ENCODE measurements around the gene FBXO2. TPM values are rescaled to one million over a fixed set of nuclear protein-coding genes. Genes with fewer than 3 reads are reported as not detected.

FBXO2 gene
- total and polyA plus RNA-seq, 8 donors = 25.3 to 75.6 (median 43.7) TPM

DNA sequence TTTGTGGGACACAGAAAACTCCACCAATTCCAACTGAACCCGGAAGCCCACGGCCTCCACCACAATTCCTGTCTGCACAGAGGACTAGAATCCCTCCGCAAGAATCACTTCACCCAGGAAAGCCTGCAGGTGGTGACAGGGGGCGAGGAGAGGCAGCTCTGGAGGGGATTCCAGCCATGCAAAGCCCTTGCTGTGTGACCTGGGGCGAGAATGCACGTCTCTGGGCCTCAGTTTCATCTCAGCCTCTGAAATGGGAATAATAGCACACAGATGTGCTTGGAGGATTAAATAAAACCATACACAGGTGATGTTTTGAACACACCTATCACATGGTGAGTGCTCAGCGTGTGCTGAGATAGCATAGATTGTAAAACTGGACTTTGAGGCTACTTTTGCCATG is 14.1 kb downstream of the FBXO2 start:
- no peaks in the 10 kb centered on the region for H3K9me3 ChIP-seq
- H3K36me3 ChIP-seq = no peaks in the 10 kb centered on the region
- TF ChIP-seq, protein P1, sequence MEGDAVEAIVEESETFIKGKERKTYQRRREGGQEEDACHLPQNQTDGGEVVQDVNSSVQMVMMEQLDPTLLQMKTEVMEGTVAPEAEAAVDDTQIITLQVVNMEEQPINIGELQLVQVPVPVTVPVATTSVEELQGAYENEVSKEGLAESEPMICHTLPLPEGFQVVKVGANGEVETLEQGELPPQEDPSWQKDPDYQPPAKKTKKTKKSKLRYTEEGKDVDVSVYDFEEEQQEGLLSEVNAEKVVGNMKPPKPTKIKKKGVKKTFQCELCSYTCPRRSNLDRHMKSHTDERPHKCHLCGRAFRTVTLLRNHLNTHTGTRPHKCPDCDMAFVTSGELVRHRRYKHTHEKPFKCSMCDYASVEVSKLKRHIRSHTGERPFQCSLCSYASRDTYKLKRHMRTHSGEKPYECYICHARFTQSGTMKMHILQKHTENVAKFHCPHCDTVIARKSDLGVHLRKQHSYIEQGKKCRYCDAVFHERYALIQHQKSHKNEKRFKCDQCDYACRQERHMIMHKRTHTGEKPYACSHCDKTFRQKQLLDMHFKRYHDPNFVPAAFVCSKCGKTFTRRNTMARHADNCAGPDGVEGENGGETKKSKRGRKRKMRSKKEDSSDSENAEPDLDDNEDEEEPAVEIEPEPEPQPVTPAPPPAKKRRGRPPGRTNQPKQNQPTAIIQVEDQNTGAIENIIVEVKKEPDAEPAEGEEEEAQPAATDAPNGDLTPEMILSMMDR (IDR thresholded peaks at IDR 0.05) = no peak
- no peaks in the 10 kb centered on the region for H3K27me3 ChIP-seq
- intact Hi-C loops (cut with DNase I) = loop anchor here in 2 of 3 donors (10.0 kb wide), 4 partner anchors 305 to 605 kb away; no protein-coding TSS in a partner anchor
- no peak overlapping the region for H3K27ac ChIP-seq
- DNase-seq = peak in 1 of 6 donors; percentile 19
- no peak for FAIRE-seq
- WGBS, 2 donors = 69 to 77% methylated on average over 7 of the region's 7 CpGs
- H3K4me1 ChIP-seq = no peaks in the 10 kb centered on the region
- H3K4me3 ChIP-seq = no peak overlapping the region
- no peak for ATAC-seq

DNA sequence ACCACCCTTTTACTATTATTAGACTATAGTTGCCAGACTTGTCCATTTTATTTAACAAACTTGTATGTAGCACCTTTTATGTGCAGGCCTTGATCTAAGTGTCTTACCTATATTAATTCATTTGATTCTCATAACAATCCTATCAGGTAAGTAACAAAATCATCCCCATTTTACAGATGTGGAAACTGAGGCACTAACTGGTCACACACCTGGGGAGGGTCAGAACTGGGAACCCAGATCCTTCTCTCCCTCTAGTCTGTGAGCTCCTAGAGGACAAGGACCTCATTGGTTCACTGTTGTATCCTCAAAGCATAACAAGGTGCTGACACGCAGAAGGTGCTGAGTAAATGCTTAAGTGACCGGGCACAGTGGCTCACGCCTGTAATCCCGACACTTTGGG is 14.9 kb downstream of the FBXO2 start:
- DNase-seq (peak in 1 of 6 donors; percentile 15), FAIRE-seq (no peak), ATAC-seq (no peak)
- TF ChIP-seq, protein P1 (IDR thresholded peaks at IDR 0.05) = no peak
- Histone ChIP-seq H3K27me3 (no peaks in the 10 kb centered on the region), H3K27ac (no peak overlapping the region), H3K4me3 (no peak overlapping the region), H3K9me3 (no peaks in the 10 kb centered on the region), H3K36me3 (no peaks in the 10 kb centered on the region), H3K4me1 (no peaks in the 10 kb centered on the region)
- intact Hi-C loops (cut with DNase I) = no loop called here
- WGBS, 2 donors = 76 to 82% methylated on average over 4 of the region's 4 CpGs

DNA sequence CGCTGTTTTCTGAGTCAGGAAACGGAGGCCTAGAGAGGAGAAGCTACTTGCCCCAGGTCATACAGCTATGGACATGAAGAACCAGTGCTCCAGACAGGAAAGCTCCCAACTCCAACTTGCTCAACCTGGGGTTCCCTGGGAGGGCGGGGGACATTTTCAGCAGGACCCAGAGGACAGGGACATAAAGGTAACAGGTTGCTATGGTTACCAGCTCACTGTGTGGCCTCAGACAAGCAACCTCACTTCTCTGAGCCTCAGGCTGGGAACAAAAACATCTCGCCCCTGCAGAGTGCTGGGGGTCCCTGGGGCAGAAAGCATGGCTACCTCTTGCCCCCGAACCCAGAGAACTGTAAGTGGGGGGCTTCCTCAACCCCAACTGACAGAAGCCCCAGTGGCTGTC is 16.1 kb downstream of the FBXO2 start:
- Histone ChIP-seq H3K9me3 (no peaks in the 10 kb centered on the region), H3K4me1 (no peaks in the 10 kb centered on the region), H3K27ac (no peak overlapping the region), H3K27me3 (no peaks in the 10 kb centered on the region), H3K36me3 (no peaks in the 10 kb centered on the region), H3K4me3 (no peak overlapping the region)
- 28 to 32% methylated on average over 5 of the region's 5 CpGs for WGBS, 2 donors
- FAIRE-seq (no peak), DNase-seq (no peak), ATAC-seq (no peak)
- intact Hi-C loops (cut with DNase I) = no loop called here
- TF ChIP-seq, protein P1 (IDR thresholded peaks at IDR 0.05) = no peak

GRCh38 chr1:11634365-11635192 is 19.6 kb downstream of the FBXO2 start:
- WGBS, 2 donors = 58 to 64% methylated on average over 11 of the region's 11 CpGs
- intact Hi-C loops (cut with DNase I) = no loop called here
- H3K9me3 ChIP-seq = no peaks in the 10 kb centered on the region
- TF ChIP-seq, protein P1 (IDR thresholded peaks at IDR 0.05) = no peak
- no peaks in the 10 kb centered on the region for H3K4me1 ChIP-seq
- DNase-seq (no peak), FAIRE-seq (no peak), ATAC-seq (no peak)
- H3K36me3 ChIP-seq = no peaks in the 10 kb centered on the region
- H3K4me3 ChIP-seq = no peak overlapping the region
- no peak overlapping the region for H3K27ac ChIP-seq
- no peaks in the 10 kb centered on the region for H3K27me3 ChIP-seq

Measured in pancreas (tissue), 10 donors.